Loucy (cell line): ENCODE results near the gene AP1M2.

Experiments
- EZH2phosphoT487 ChIP-seq: fragments of 200-600 bp; IDR thresholded peaks from 2 replicates; pipeline ENCODE4 v1.6.1; 2018; ENCODE audit warnings: antibody characterized with exemption, mild to moderate bottlenecking, moderate library complexity, borderline replicate concordance
- TF ChIP-seq, protein P1 (sequence below): fragments of 200-600 bp; sonication (generic); conservative IDR thresholded peaks from 2 replicates; pipeline ENCODE4 v1.5.1; 2014; ENCODE audit warnings: mild to moderate bottlenecking, antibody characterized with exemption, low read length

GRCh38 chr19:10593820-10594637 is 6.9 kb upstream of the AP1M2 start:
- TF ChIP-seq, protein P1, sequence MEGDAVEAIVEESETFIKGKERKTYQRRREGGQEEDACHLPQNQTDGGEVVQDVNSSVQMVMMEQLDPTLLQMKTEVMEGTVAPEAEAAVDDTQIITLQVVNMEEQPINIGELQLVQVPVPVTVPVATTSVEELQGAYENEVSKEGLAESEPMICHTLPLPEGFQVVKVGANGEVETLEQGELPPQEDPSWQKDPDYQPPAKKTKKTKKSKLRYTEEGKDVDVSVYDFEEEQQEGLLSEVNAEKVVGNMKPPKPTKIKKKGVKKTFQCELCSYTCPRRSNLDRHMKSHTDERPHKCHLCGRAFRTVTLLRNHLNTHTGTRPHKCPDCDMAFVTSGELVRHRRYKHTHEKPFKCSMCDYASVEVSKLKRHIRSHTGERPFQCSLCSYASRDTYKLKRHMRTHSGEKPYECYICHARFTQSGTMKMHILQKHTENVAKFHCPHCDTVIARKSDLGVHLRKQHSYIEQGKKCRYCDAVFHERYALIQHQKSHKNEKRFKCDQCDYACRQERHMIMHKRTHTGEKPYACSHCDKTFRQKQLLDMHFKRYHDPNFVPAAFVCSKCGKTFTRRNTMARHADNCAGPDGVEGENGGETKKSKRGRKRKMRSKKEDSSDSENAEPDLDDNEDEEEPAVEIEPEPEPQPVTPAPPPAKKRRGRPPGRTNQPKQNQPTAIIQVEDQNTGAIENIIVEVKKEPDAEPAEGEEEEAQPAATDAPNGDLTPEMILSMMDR = no peak
- TF ChIP-seq EZH2phosphoT487 = no peak
